Thoracic aorta endothelial cell (primary cell): Measurements from ENCODE around the gene KRTAP19-3. TPM values are rescaled to one million over a fixed set of nuclear protein-coding genes. Genes with fewer than 3 reads are reported as not detected.

ENCODE experiments used
- small RNA-seq: library from RNA; depleted of rRNA; stranded (forward); fragments of <200 nt; gene quantifications from one replicate; pipeline ENCODE3, GENCODE V24; 2012
- total RNA-seq: library from RNA; depleted of rRNA; stranded (reverse); fragments of >200 nt; gene quantifications from 2 replicates; pipeline ENCODE4 v1.2.3, GENCODE V29; 2012

The KRTAP19-3 gene
- not detected in 2 replicates for total RNA-seq

DNA sequence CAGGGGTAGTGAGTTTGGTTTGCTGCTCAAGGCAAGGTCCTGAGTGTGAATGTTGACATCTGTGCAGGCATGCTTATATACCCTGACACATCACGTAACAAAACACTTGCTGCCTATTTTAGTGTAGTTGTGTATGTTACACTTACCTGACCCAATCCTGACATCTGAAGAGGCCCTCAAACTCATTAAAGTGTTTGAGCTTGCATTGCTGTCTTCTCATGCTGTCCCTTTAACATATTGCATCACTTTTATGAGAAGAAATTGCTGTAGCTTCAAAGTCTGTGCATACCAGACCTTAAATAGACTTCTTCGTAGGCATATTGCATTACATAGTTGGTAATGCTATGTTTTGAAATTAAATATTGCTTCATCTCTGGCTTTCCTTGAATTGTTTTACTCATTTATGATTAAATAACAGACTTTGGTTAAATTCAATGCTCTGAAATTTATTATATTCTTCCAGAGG is at the start of gene KRTAP19-3:
Gene KRTAP19-3 (minus strand): TSS at position 51 of the 466 bp plus-strand sequence. CDS start 56 bp downstream, outside the sequence.

GRCh38 chr21:30502041-30502440 is 10.2 kb upstream of the KRTAP19-3 start, which contains the start of gene KRTAP19-5:
TSS of gene KRTAP19-5 (minus strand) at chr21:30502141. CDS start at chr21:30502090, 51 bp downstream.

DNA sequence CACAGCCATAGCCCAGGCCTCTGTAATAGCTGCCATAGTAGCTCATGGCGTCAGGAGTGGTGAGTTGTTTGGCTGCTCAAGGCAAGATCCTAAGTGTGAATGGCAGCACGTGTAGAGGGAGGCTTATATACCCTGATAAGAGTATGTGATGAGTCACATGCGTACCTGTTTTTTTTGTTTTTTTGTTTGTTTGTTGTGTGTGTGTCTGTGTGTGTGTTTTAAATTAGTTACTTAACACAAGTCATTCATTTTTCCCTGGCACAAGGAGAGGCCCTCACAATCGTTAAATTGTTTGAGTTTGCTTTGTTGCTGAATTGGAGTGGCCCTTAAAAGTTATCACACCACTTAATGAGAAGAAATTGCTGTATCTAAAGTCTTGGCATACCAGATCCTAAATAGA is 5.3 kb upstream of the KRTAP19-3 start, which contains the start of gene KRTAP19-4:
Gene KRTAP19-4 (minus strand): TSS at position 101 of the 400 bp plus-strand sequence. CDS start 55 bp downstream, at position 46.

GRCh38 chr21:30487336-30487735 is 4.5 kb downstream of the KRTAP19-3 start, which contains the start of gene KRTAP19-2:
TSS of gene KRTAP19-2 (minus strand) at chr21:30487436. CDS start at chr21:30487348, 88 bp downstream.

GRCh38 chr21:30480145-30480544 is 11.7 kb downstream of the KRTAP19-3 start, which contains the start of gene KRTAP19-1:
TSS of gene KRTAP19-1 (minus strand) at chr21:30480367. CDS start at chr21:30480317, 50 bp downstream.

Small RNA genes within 50 kb of the gene (small RNA-seq; reads per million reads assigned to genes)
- gene AP000567.1: not detected
- not detected for gene KRTAP19-10P
- gene KRTAP19-11P: not detected
- not detected for gene KRTAP19-9P

Other genes with a start within 250 kb of the KRTAP19-3 start
- not detected in 2 replicates for gene KRTAP24-1, start 209.1 kb downstream of the KRTAP19-3 start, total RNA-seq
- not detected in 2 replicates for gene KRTAP25-1, start 202.5 kb downstream of the KRTAP19-3 start, total RNA-seq
- gene KRTAP26-1, start 171.7 kb downstream of the KRTAP19-3 start, total RNA-seq: not detected in 2 replicates
- not detected in 2 replicates for gene KRTAP27-1, start 154.3 kb downstream of the KRTAP19-3 start, total RNA-seq
- not detected in 2 replicates for gene KRTAP23-1, start 143.4 kb downstream of the KRTAP19-3 start, total RNA-seq
- gene KRTAP13-2, start 119.7 kb downstream of the KRTAP19-3 start, total RNA-seq: not detected in 2 replicates
- gene KRTAP13-1, start 96.0 kb downstream of the KRTAP19-3 start, total RNA-seq: not detected in 2 replicates
- gene KRTAP13-3, start 66.1 kb downstream of the KRTAP19-3 start, total RNA-seq: not detected in 2 replicates
- gene KRTAP13-4, start 61.8 kb downstream of the KRTAP19-3 start, total RNA-seq: not detected in 2 replicates
- not detected in 2 replicates for gene KRTAP15-1, start 51.7 kb downstream of the KRTAP19-3 start, total RNA-seq
- gene KRTAP19-1, start 11.6 kb downstream of the KRTAP19-3 start, total RNA-seq: not detected in 2 replicates
- not detected in 2 replicates for gene KRTAP19-2, start 4.6 kb downstream of the KRTAP19-3 start, total RNA-seq
- not detected in 2 replicates for gene KRTAP19-4, start 5.2 kb upstream of the KRTAP19-3 start, total RNA-seq
- gene KRTAP19-5, start 10.1 kb upstream of the KRTAP19-3 start, total RNA-seq: not detected in 2 replicates
- not detected in 2 replicates for gene KRTAP19-6, start 49.9 kb upstream of the KRTAP19-3 start, total RNA-seq
- not detected in 2 replicates for gene KRTAP19-7, start 69.3 kb upstream of the KRTAP19-3 start, total RNA-seq
- not detected in 2 replicates for gene KRTAP22-2, start 98.4 kb upstream of the KRTAP19-3 start, total RNA-seq
- gene KRTAP6-3, start 100.4 kb upstream of the KRTAP19-3 start, total RNA-seq: not detected in 2 replicates
- gene KRTAP6-2, start 106.9 kb upstream of the KRTAP19-3 start, total RNA-seq: not detected in 2 replicates
- not detected in 2 replicates for gene KRTAP22-1, start 109.1 kb upstream of the KRTAP19-3 start, total RNA-seq
- gene KRTAP6-1, start 121.9 kb upstream of the KRTAP19-3 start, total RNA-seq: not detected in 2 replicates
- gene KRTAP20-1, start 124.4 kb upstream of the KRTAP19-3 start, total RNA-seq: not detected in 2 replicates
- gene KRTAP20-4, start 128.6 kb upstream of the KRTAP19-3 start, total RNA-seq: not detected in 2 replicates
- gene KRTAP20-2, start 143.2 kb upstream of the KRTAP19-3 start, total RNA-seq: not detected in 2 replicates
- gene KRTAP20-3, start 150.9 kb upstream of the KRTAP19-3 start, total RNA-seq: not detected in 2 replicates
- gene KRTAP21-3, start 226.8 kb upstream of the KRTAP19-3 start, total RNA-seq: not detected in 2 replicates